ENCODE measurements around the gene PTPN5. TPM values are rescaled to one million over a fixed set of nuclear protein-coding genes. Genes with fewer than 3 reads are reported as not detected.

PTPN5 gene
- total RNA-seq, 1 experiment from 2014 or later = not detected

GRCh38 chr11:18778468-18778867, 13.1 kb downstream of the PTPN5 start:
- H3K36me3 ChIP-seq = no peaks in the 10 kb centered on the region
- no peaks in the 10 kb centered on the region for H3K9me3 ChIP-seq
- no peak overlapping the region for H3K4me3 ChIP-seq
- DNase-seq = no peak
- no peaks in the 10 kb centered on the region for H3K27me3 ChIP-seq

- Histone ChIP-seq H3K9me3 (no peaks in the 10 kb centered on the region), H3K36me3 (no peaks in the 10 kb centered on the region), H3K4me3 (no peak overlapping the region), H3K27me3 (no peaks in the 10 kb centered on the region)
- no peak for DNase-seq
These were observed 15.3 kb downstream of the PTPN5 start for GRCh38 chr11:18776324-18776723.

GRCh38 chr11:18775492-18776292, 15.9 kb downstream of the PTPN5 start:
- Histone ChIP-seq H3K4me3 (no peak overlapping the region), H3K9me3 (no peaks in the 10 kb centered on the region), H3K27me3 (no peaks in the 10 kb centered on the region), H3K36me3 (no peaks in the 10 kb centered on the region)
- DNase-seq = peak; percentile 31

GRCh38 chr11:18774801-18775200, 16.8 kb downstream of the PTPN5 start:
- DNase-seq = no peak
- Histone ChIP-seq H3K36me3 (no peaks in the 10 kb centered on the region), H3K4me3 (no peak overlapping the region), H3K9me3 (no peaks in the 10 kb centered on the region), H3K27me3 (no peaks in the 10 kb centered on the region)

- Histone ChIP-seq H3K9me3 (no peaks in the 10 kb centered on the region), H3K4me3 (no peak overlapping the region), H3K27me3 (no peaks in the 10 kb centered on the region), H3K36me3 (no peaks in the 10 kb centered on the region)
- DNase-seq = no peak
These were observed 17.9 kb downstream of the PTPN5 start for GRCh38 chr11:18773681-18774080.

- no peaks in the 10 kb centered on the region for H3K9me3 ChIP-seq
- no peaks in the 10 kb centered on the region for H3K36me3 ChIP-seq
- DNase-seq = no peak
- no peaks in the 10 kb centered on the region for H3K27me3 ChIP-seq
- H3K4me3 ChIP-seq = no peak overlapping the region
These were observed 18.5 kb downstream of the PTPN5 start for GRCh38 chr11:18773104-18773503.

GRCh38 chr11:18772211-18772610, 19.4 kb downstream of the PTPN5 start:
- H3K4me3 ChIP-seq = no peak overlapping the region
- DNase-seq = peak; percentile 5
- H3K36me3 ChIP-seq = no peaks in the 10 kb centered on the region
- H3K9me3 ChIP-seq = no peaks in the 10 kb centered on the region
- H3K27me3 ChIP-seq = no peaks in the 10 kb centered on the region

GRCh38 chr11:18771266-18772035, 20.1 kb downstream of the PTPN5 start:
- no peak for DNase-seq

GRCh38 chr11:18770479-18771125, 21.0 kb downstream of the PTPN5 start:
- H3K27me3 ChIP-seq = no peaks in the 10 kb centered on the region
- no peak overlapping the region for H3K4me3 ChIP-seq
- H3K36me3 ChIP-seq = no peaks in the 10 kb centered on the region
- H3K9me3 ChIP-seq = no peaks in the 10 kb centered on the region
- no peak for DNase-seq

More at GRCh38 chr11:18771266-18772035, 20.1 kb downstream of the PTPN5 start:
- Histone ChIP-seq H3K36me3 (no peaks in the 10 kb centered on the region), H3K4me3 (no peak overlapping the region), H3K9me3 (no peaks in the 10 kb centered on the region), H3K27me3 (no peaks in the 10 kb centered on the region)

GRCh38 chr11:18769802-18770456, 21.7 kb downstream of the PTPN5 start:
- H3K36me3 ChIP-seq = no peaks in the 10 kb centered on the region
- H3K9me3 ChIP-seq = no peaks in the 10 kb centered on the region
- no peak for DNase-seq
- H3K27me3 ChIP-seq = no peaks in the 10 kb centered on the region
- H3K4me3 ChIP-seq = no peak overlapping the region

GRCh38 chr11:18768978-18769377, 22.6 kb downstream of the PTPN5 start:
- no peaks in the 10 kb centered on the region for H3K36me3 ChIP-seq
- no peaks in the 10 kb centered on the region for H3K9me3 ChIP-seq
- no peak overlapping the region for H3K4me3 ChIP-seq
- no peaks in the 10 kb centered on the region for H3K27me3 ChIP-seq
- DNase-seq = no peak

- no peaks in the 10 kb centered on the region for H3K36me3 ChIP-seq
- no peaks in the 10 kb centered on the region for H3K27me3 ChIP-seq
- DNase-seq = no peak
- H3K9me3 ChIP-seq = no peaks in the 10 kb centered on the region
- H3K4me3 ChIP-seq = no peak overlapping the region
These were observed 23.1 kb downstream of the PTPN5 start for GRCh38 chr11:18768472-18768901.

- Histone ChIP-seq H3K27me3 (no peaks in the 10 kb centered on the region), H3K4me3 (no peak overlapping the region), H3K36me3 (no peaks in the 10 kb centered on the region), H3K9me3 (no peaks in the 10 kb centered on the region)
- DNase-seq = no peak
These were observed 25.6 kb downstream of the PTPN5 start for GRCh38 chr11:18766015-18766414.

- no peak for DNase-seq
- Histone ChIP-seq H3K9me3 (no peaks in the 10 kb centered on the region), H3K36me3 (no peaks in the 10 kb centered on the region), H3K27me3 (no peaks in the 10 kb centered on the region), H3K4me3 (no peak overlapping the region)
These were observed 26.0 kb downstream of the PTPN5 start for GRCh38 chr11:18765554-18765953.

GRCh38 chr11:18761741-18762140, 29.9 kb downstream of the PTPN5 start:
- DNase-seq = no peak
- H3K36me3 ChIP-seq = no peaks in the 10 kb centered on the region

GRCh38 chr11:18761144-18761543, 30.5 kb downstream of the PTPN5 start:
- DNase-seq = no peak
- H3K27me3 ChIP-seq = no peaks in the 10 kb centered on the region
- no peaks in the 10 kb centered on the region for H3K9me3 ChIP-seq
- H3K36me3 ChIP-seq = no peaks in the 10 kb centered on the region
- H3K4me3 ChIP-seq = no peak overlapping the region

More at GRCh38 chr11:18761741-18762140, 29.9 kb downstream of the PTPN5 start:
- H3K9me3 ChIP-seq = no peaks in the 10 kb centered on the region
- H3K27me3 ChIP-seq = no peaks in the 10 kb centered on the region
- no peak overlapping the region for H3K4me3 ChIP-seq

- Histone ChIP-seq H3K27me3 (no peaks in the 10 kb centered on the region), H3K36me3 (no peaks in the 10 kb centered on the region), H3K4me3 (no peak overlapping the region), H3K9me3 (no peaks in the 10 kb centered on the region)
- DNase-seq = no peak
These were observed 33.8 kb downstream of the PTPN5 start for GRCh38 chr11:18757811-18758210.
